H9 (cell line): Measurements from ENCODE around the gene BRD7. TPM values are rescaled to one million over a fixed set of nuclear protein-coding genes. Genes with fewer than 3 reads are reported as not detected.

Experiments used
- DNase-seq: peaks from one replicate; pipeline ENCODE4 v3.0.0-alpha.2; 2017
- H2AFZ ChIP-seq: one replicate; pipeline ENCODE4 v1.6.1; 2013; ENCODE audit warnings: mild to moderate bottlenecking, low read length, control low read depth, moderate library complexity
- H2AK5ac ChIP-seq: 2 replicates; pipeline ENCODE4 v1.6.1; 2013; ENCODE audit warnings: low read length, control low read depth, mixed read lengths; ENCODE audit not compliant: insufficient read length
- H2BK120ac ChIP-seq: one replicate; pipeline ENCODE4 v1.6.1; 2013; ENCODE audit warnings: low read depth, mild to moderate bottlenecking, low read length, control low read depth, inconsistent platforms; ENCODE audit not compliant: poor library complexity, severe bottlenecking
- H2BK12ac ChIP-seq: 2 replicates; pipeline ENCODE4 v1.6.1; 2013; ENCODE audit warnings: low read length, control low read depth, mixed read lengths, low read depth; ENCODE audit not compliant: insufficient read length
- H2BK15ac ChIP-seq: 2 replicates; pipeline ENCODE4 v1.6.1; 2013; ENCODE audit warnings: low read depth, low read length, control low read depth
- H2BK20ac ChIP-seq: one replicate; pipeline ENCODE4 v1.6.1; 2013; ENCODE audit warnings: low read depth, mild to moderate bottlenecking, low read length, control low read depth, inconsistent platforms; ENCODE audit not compliant: poor library complexity, severe bottlenecking
- H2BK5ac ChIP-seq: 2 replicates; pipeline ENCODE4 v1.6.1; 2013; ENCODE audit warnings: low read length, control low read depth, mixed read lengths; ENCODE audit not compliant: insufficient read length
- H3K14ac ChIP-seq: 2 replicates; pipeline ENCODE4 v1.6.1; 2013; ENCODE audit warnings: low read length, control low read depth; ENCODE audit not compliant: insufficient read depth
- H3K18ac ChIP-seq: 2 replicates; pipeline ENCODE4 v1.6.1; 2013; ENCODE audit warnings: low read depth, mild to moderate bottlenecking, mixed read lengths, low read length, control low read depth; ENCODE audit not compliant: insufficient read length
- H3K23ac ChIP-seq: 2 replicates; pipeline ENCODE4 v1.6.1; 2013; ENCODE audit warnings: low read length, control low read depth, mixed read lengths, low read depth; ENCODE audit not compliant: insufficient read length
- H3K23me2 ChIP-seq: 2 replicates; pipeline ENCODE4 v1.6.1; 2013; ENCODE audit warnings: low read depth, mild to moderate bottlenecking, mixed read lengths, low read length, control low read depth; ENCODE audit not compliant: insufficient read length, poor library complexity, severe bottlenecking
- H3K27ac ChIP-seq: 2 replicates; pipeline ENCODE4 v1.5.1; 2013; ENCODE audit warnings: low read length, control low read depth, mixed read lengths, low read depth; ENCODE audit not compliant: insufficient read length
- H3K27me3 ChIP-seq: 2 replicates; pipeline ENCODE4 v1.6.1; 2013; ENCODE audit warnings: low read length, control low read depth, inconsistent platforms; ENCODE audit not compliant: insufficient read depth
- H3K4ac ChIP-seq: 2 replicates; pipeline ENCODE4 v1.6.1; 2013; ENCODE audit warnings: low read depth, mild to moderate bottlenecking, control low read depth, inconsistent platforms, low read length, moderate library complexity
- H3K4me1 ChIP-seq: 2 replicates; pipeline ENCODE4 v1.6.1; 2013; ENCODE audit warnings: low read length, control low read depth, inconsistent platforms; ENCODE audit not compliant: insufficient read depth
- H3K4me2 ChIP-seq: 2 replicates; pipeline ENCODE4 v1.6.1; 2013; ENCODE audit warnings: low read length, control low read depth, mixed read lengths; ENCODE audit not compliant: insufficient read length, insufficient read depth
- H3K56ac ChIP-seq: 2 replicates; pipeline ENCODE4 v1.6.1; 2013; ENCODE audit warnings: low read depth, mild to moderate bottlenecking, mixed read lengths, low read length, control low read depth; ENCODE audit not compliant: insufficient read length
- H3K79me1 ChIP-seq: 2 replicates; pipeline ENCODE4 v1.6.1; 2013; ENCODE audit warnings: low read depth, mild to moderate bottlenecking, moderate library complexity, low read length, control low read depth, inconsistent platforms; ENCODE audit not compliant: insufficient read depth, poor library complexity, severe bottlenecking
- H3K79me2 ChIP-seq: 2 replicates; pipeline ENCODE4 v1.6.1; 2013; ENCODE audit warnings: low read length, control low read depth, inconsistent platforms; ENCODE audit not compliant: insufficient read depth
- H3K9ac ChIP-seq: 2 replicates; pipeline ENCODE4 v1.6.1; 2013; ENCODE audit warnings: low read length, control low read depth, mixed read lengths; ENCODE audit not compliant: insufficient read length; ENCODE audit errors: extremely low read depth
- H3K9me3 ChIP-seq: one replicate; pipeline ENCODE4 v1.6.1; 2013; ENCODE audit warnings: low read depth, low read length, inconsistent platforms; ENCODE audit not compliant: control insufficient read depth
- H3T11ph ChIP-seq: one replicate; pipeline ENCODE4 v1.6.1; 2013; ENCODE audit warnings: mild to moderate bottlenecking, low read length, control low read depth, inconsistent platforms
- H4K20me1 ChIP-seq: one replicate; pipeline ENCODE4 v1.6.1; 2013; ENCODE audit not compliant: control insufficient read depth, insufficient read length, insufficient read depth
- H4K5ac ChIP-seq: 2 replicates; pipeline ENCODE4 v1.6.1; 2013; ENCODE audit warnings: low read depth, mild to moderate bottlenecking, mixed read lengths, low read length, control low read depth; ENCODE audit not compliant: insufficient read length
- H4K8ac ChIP-seq: replicated peaks from 2 replicates; pipeline ENCODE4 v1.6.1; 2013; ENCODE audit warnings: low read length, control low read depth, mixed read lengths, low read depth; ENCODE audit not compliant: insufficient read length
- H4K91ac ChIP-seq: 2 replicates; pipeline ENCODE4 v1.6.1; 2013; ENCODE audit warnings: low read depth, mild to moderate bottlenecking, moderate library complexity, mixed read lengths, low read length, control low read depth; ENCODE audit not compliant: insufficient read length
- H3K27ac Mint-ChIP-seq, 3 experiments: 2 replicates in 2 of 3; 3 replicates in 1 of 3; pipeline ENCODE4 v1.8.0; 2020 to 2021; ENCODE audit warnings: mixed read lengths in 3 of 3, mild to moderate bottlenecking in 1 of 3, moderate library complexity in 1 of 3
- H3K27me3 Mint-ChIP-seq: 2 replicates; pipeline ENCODE4 v1.8.0; 2021; ENCODE audit warnings: low read depth, mild to moderate bottlenecking, moderate library complexity, mixed read lengths
- H3K36me3 Mint-ChIP-seq, 3 experiments: 2 replicates in 2 of 3; 3 replicates in 1 of 3; pipeline ENCODE4 v1.8.0; 2020 to 2021; ENCODE audit warnings: low read depth in 3 of 3, mixed read lengths in 3 of 3; ENCODE audit not compliant: insufficient read depth in 1 of 3
- H3K4me1 Mint-ChIP-seq, 2 experiments: 2 replicates each; pipeline ENCODE4 v1.8.0; 2020; ENCODE audit warnings: mixed read lengths in 2 of 2
- H3K4me3 Mint-ChIP-seq, 2 experiments: 2 replicates in 1 of 2; 3 replicates in 1 of 2; pipeline ENCODE4 v1.8.0; 2020 to 2021; ENCODE audit warnings: mild to moderate bottlenecking in 2 of 2, mixed read lengths in 2 of 2, moderate library complexity in 1 of 2
- H3K9me3 Mint-ChIP-seq, 2 experiments: 2 replicates in 1 of 2; 3 replicates in 1 of 2; pipeline ENCODE4 v1.8.0; 2020; ENCODE audit warnings: mild to moderate bottlenecking in 2 of 2, mixed read lengths in 2 of 2, moderate library complexity in 1 of 2
- WGBS: extraction: QIAGEN DNeasy Blood & Tissue Kit; methylation state at CpG from one replicate; pipeline ENCODE4 v1.1.7; 2013; ENCODE audit warnings: missing lambda C conversion rate, low lambda C conversion rate, mixed read lengths; ENCODE audit not compliant: insufficient read length; ENCODE audit errors: extremely low coverage; 5-methylcytosine and 5-hydroxymethylcytosine counted together
- total RNA-seq: library from RNA; stranded (reverse); gene quantifications from 2 replicates; pipeline ENCODE4 v1.2.1, GENCODE V29; 2021
- TF ChIP-seq, protein P1 (sequence below): fragments of 200-600 bp; sonication (generic); conservative IDR thresholded peaks from 3 replicates; pipeline ENCODE4 v1.8.0; 2021; ENCODE audit warnings: antibody characterized with exemption, mild to moderate bottlenecking

Gene BRD7
- total RNA-seq, 1 experiment from 2014 or later = 112 TPM

DNA sequence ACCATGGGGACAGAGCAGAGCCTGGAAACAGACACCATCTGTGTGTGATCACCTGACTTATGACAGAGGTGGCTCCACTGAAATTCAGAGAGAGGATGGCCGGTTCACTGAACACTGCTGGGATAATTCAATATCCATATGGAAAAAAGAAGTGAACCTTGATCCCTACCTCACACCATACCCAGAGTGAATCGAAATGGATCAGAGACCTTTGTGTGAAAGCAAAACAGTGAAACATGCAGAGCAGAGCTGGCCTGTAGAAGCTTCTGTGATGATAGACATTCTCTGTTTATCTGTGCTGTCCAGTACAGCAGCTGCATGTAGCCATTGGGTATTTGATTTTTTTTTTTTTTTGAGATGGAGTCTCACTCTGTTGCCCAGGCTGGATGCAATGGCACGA is 82.1 kb downstream of the BRD7 start:
- H3T11ph ChIP-seq = no peak overlapping the region
- H3K56ac ChIP-seq = no peak overlapping the region
- no peak overlapping the region for H3K4me3 Mint-ChIP-seq
- H3K14ac ChIP-seq = no peak overlapping the region; the same call in 1 of the 2 replicates
- no peak overlapping the region for H3K27ac ChIP-seq
- no peak overlapping the region for H4K91ac ChIP-seq
- no peak overlapping the region for H2AK5ac ChIP-seq
- H2BK120ac ChIP-seq = no peak overlapping the region
- no peaks in the 10 kb centered on the region for H3K79me1 ChIP-seq
- no peak overlapping the region for H2BK5ac ChIP-seq
- H3K9me3 ChIP-seq = no peaks in the 10 kb centered on the region
- peaks cover 0 to 5% (median 0%) of the 10 kb centered on the region in 3 experiments; a peak in 4 of 7 replicates for H3K36me3 Mint-ChIP-seq
- H3K23me2 ChIP-seq = no peaks in the 10 kb centered on the region
- H3K27me3 ChIP-seq = no peaks in the 10 kb centered on the region
- no peak overlapping the region for H4K8ac ChIP-seq
- H2AFZ ChIP-seq = no peak overlapping the region
- no peak for DNase-seq
- H3K23ac ChIP-seq = no peak overlapping the region
- H3K4me2 ChIP-seq = no peak overlapping the region
- no peak overlapping the region for H2BK20ac ChIP-seq
- H3K18ac ChIP-seq = no peak overlapping the region
- H3K4me1 ChIP-seq = no peaks in the 10 kb centered on the region
- no peak overlapping the region for H4K5ac ChIP-seq
- no peaks in the 10 kb centered on the region for H3K79me2 ChIP-seq
- TF ChIP-seq, protein P1, sequence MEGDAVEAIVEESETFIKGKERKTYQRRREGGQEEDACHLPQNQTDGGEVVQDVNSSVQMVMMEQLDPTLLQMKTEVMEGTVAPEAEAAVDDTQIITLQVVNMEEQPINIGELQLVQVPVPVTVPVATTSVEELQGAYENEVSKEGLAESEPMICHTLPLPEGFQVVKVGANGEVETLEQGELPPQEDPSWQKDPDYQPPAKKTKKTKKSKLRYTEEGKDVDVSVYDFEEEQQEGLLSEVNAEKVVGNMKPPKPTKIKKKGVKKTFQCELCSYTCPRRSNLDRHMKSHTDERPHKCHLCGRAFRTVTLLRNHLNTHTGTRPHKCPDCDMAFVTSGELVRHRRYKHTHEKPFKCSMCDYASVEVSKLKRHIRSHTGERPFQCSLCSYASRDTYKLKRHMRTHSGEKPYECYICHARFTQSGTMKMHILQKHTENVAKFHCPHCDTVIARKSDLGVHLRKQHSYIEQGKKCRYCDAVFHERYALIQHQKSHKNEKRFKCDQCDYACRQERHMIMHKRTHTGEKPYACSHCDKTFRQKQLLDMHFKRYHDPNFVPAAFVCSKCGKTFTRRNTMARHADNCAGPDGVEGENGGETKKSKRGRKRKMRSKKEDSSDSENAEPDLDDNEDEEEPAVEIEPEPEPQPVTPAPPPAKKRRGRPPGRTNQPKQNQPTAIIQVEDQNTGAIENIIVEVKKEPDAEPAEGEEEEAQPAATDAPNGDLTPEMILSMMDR = no peak
- H2BK12ac ChIP-seq = no peak overlapping the region
- H2BK15ac ChIP-seq = no peak overlapping the region
- H3K27ac Mint-ChIP-seq = no peak overlapping the region
- H3K4ac ChIP-seq = no peak overlapping the region
- no CpG with 5 or more reads among the region's 3 CpGs for WGBS
- H3K9me3 Mint-ChIP-seq = peaks cover 3 to 4% of the 10 kb centered on the region in 2 experiments; a peak in 4 of 5 replicates
- peaks cover 0 to 6% of the 10 kb centered on the region in 2 experiments; a peak in 2 of 4 replicates for H3K4me1 Mint-ChIP-seq
- no peaks in the 10 kb centered on the region; the same call in 1 of the 2 replicates for H3K27me3 Mint-ChIP-seq
- no peak overlapping the region for H3K9ac ChIP-seq
- H4K20me1 ChIP-seq = no peaks in the 10 kb centered on the region
